ENCODE results near the gene CEP78. TPM values are rescaled to one million over a fixed set of nuclear protein-coding genes. Genes with fewer than 3 reads are reported as not detected.

The CEP78 gene
- total RNA-seq, 1 experiment from 2014 or later, result 57.8 TPM

DNA sequence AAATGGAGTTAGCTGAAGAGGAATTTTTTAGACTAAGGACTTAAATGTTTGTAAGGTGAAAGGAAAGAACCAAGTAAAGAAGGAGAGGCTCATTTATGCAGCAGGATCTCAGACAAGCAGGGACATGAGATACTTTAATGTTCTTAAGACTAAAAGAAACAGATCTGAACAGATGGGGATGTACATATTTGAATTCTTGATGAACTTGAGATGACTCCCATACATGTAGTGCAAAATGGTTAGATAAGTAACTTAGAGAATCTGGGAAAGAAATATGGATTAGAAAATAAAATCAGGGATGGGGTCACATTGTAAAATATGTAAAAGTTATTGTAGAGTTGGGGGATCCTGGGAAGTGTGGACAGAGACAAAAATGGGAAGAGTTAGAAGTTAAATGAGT, 33.9 kb downstream of the CEP78 start:
- peaks cover 20 to 57% (median 52%) of the 10 kb centered on the region in 3 experiments; a peak in 6 of 7 replicates for H3K36me3 Mint-ChIP-seq (ENCODE audit: insufficient read depth in 1 of 3, low read depth in 3 of 3)
- 0 out of 4 replicates have a peak, but pooled peaks cover 0 to 3% of the 10 kb centered on the region in 2 experiments for H3K4me1 Mint-ChIP-seq
- H2BK5ac ChIP-seq (ENCODE audit: insufficient read length, low read length), result no peak overlapping the region
- no peak overlapping the region for H3K56ac ChIP-seq (ENCODE audit: insufficient read length, low read depth, low read length)
- H3K18ac ChIP-seq (ENCODE audit: insufficient read length, low read depth, low read length), result no peak overlapping the region
- H2BK12ac ChIP-seq (ENCODE audit: insufficient read length, low read depth, low read length), result no peak overlapping the region
- no peak overlapping the region for H4K5ac ChIP-seq (ENCODE audit: insufficient read length, low read depth, low read length)
- DNase-seq, result no peak
- H3K27ac ChIP-seq (ENCODE audit: insufficient read length, low read depth, low read length), result no peak overlapping the region
- no peak overlapping the region for H3K23ac ChIP-seq (ENCODE audit: insufficient read length, low read depth, low read length)
- TF ChIP-seq, protein P1, sequence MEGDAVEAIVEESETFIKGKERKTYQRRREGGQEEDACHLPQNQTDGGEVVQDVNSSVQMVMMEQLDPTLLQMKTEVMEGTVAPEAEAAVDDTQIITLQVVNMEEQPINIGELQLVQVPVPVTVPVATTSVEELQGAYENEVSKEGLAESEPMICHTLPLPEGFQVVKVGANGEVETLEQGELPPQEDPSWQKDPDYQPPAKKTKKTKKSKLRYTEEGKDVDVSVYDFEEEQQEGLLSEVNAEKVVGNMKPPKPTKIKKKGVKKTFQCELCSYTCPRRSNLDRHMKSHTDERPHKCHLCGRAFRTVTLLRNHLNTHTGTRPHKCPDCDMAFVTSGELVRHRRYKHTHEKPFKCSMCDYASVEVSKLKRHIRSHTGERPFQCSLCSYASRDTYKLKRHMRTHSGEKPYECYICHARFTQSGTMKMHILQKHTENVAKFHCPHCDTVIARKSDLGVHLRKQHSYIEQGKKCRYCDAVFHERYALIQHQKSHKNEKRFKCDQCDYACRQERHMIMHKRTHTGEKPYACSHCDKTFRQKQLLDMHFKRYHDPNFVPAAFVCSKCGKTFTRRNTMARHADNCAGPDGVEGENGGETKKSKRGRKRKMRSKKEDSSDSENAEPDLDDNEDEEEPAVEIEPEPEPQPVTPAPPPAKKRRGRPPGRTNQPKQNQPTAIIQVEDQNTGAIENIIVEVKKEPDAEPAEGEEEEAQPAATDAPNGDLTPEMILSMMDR (conservative IDR thresholded peaks at IDR 0.05), result no peak
- H3K79me2 ChIP-seq (ENCODE audit: insufficient read depth, low read length), result no peaks in the 10 kb centered on the region
- H4K20me1 ChIP-seq (ENCODE audit: control insufficient read depth, insufficient read depth, insufficient read length), result no peaks in the 10 kb centered on the region
- no peak overlapping the region for H3K4ac ChIP-seq (ENCODE audit: low read depth, low read length)
- H3K4me2 ChIP-seq (ENCODE audit: insufficient read depth, insufficient read length, low read length), result no peak overlapping the region
- no peaks in the 10 kb centered on the region for H3K23me2 ChIP-seq (ENCODE audit: insufficient read length, low read depth, low read length, poor library complexity, severe bottlenecking)
- H2BK20ac ChIP-seq (ENCODE audit: low read depth, low read length, poor library complexity, severe bottlenecking), result no peak overlapping the region
- no peak overlapping the region for H2BK120ac ChIP-seq (ENCODE audit: low read depth, low read length, poor library complexity, severe bottlenecking)
- no peaks in the 10 kb centered on the region for H3K27me3 ChIP-seq (ENCODE audit: insufficient read depth, low read length)
- no peak overlapping the region; a peak in 1 of 7 replicates for H3K27ac Mint-ChIP-seq
- H4K91ac ChIP-seq (ENCODE audit: insufficient read length, low read depth, low read length), result no peak overlapping the region
- H2AFZ ChIP-seq (ENCODE audit: low read length), result no peak overlapping the region
- no peaks in the 10 kb centered on the region for H3K79me1 ChIP-seq (ENCODE audit: insufficient read depth, low read depth, low read length, poor library complexity, severe bottlenecking)
- no peak overlapping the region for H2AK5ac ChIP-seq (ENCODE audit: insufficient read length, low read length)
- no peak overlapping the region for H3K9ac ChIP-seq (ENCODE audit: extremely low read depth, insufficient read length, low read length)
- no peak overlapping the region for H3K14ac ChIP-seq (ENCODE audit: insufficient read depth, low read length)
- no peaks in the 10 kb centered on the region for H3K4me1 ChIP-seq (ENCODE audit: insufficient read depth, low read length)
- no peak overlapping the region for H3T11ph ChIP-seq (ENCODE audit: low read length)
- no peak overlapping the region for H2BK15ac ChIP-seq (ENCODE audit: low read depth, low read length)
- H3K4me3 Mint-ChIP-seq, result no peak overlapping the region
- H3K9me3 ChIP-seq (ENCODE audit: control insufficient read depth, low read depth, low read length), result no peaks in the 10 kb centered on the region
- H4K8ac ChIP-seq (replicated peaks; ENCODE audit: insufficient read length, low read depth, low read length), result no peak overlapping the region
- H3K27me3 Mint-ChIP-seq (ENCODE audit: low read depth), result no peaks in the 10 kb centered on the region
- H3K9me3 Mint-ChIP-seq, result no peaks in the 10 kb centered on the region
